Astrocyte of the spinal cord (primary cell): ENCODE measurements around the gene CTNNBL1.

Experiments
- DNase-seq: peaks from one replicate; pipeline ENCODE4 v3.0.0; 2011; ENCODE audit warnings: low read depth, low spot score
- H3K4me3 ChIP-seq: 2 replicates; pipeline ENCODE4 v1.5.1; 2011; ENCODE audit warnings: low read depth, mild to moderate bottlenecking, low read length, moderate library complexity
- in situ Hi-C: cut with HindIII; loops from 2 replicates; pipeline ENCODE4 v1.10.0; 2017; ENCODE audit warnings: low sequenced_read_pairs
- TF ChIP-seq, protein P1 (sequence below): IDR thresholded peaks from 2 replicates; pipeline ENCODE4 v1.5.1; 2012; ENCODE audit warnings: low read depth, mild to moderate bottlenecking, low read length, inconsistent platforms

Gene CTNNBL1

DNA sequence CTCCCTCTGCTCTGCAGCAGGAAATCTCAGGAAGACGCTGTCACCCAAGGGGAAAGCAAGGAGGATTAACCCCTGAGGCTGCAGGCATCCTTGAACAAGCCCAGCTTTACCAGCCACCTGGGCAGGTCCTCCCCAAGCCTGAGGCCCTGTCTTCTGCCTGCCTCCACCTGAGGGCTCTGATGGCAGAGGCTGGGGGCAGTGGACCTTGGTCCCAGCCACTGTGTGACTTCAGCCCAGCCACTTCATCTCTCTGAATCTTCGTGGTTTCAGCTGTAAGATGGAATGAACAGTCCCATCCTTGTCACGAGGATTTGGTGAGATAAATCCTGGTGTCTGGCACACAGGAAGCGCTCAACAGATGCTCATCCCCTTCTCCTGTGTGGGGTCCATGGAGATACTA lies 200.6 kb downstream of the CTNNBL1 start:
- TF ChIP-seq, protein P1, sequence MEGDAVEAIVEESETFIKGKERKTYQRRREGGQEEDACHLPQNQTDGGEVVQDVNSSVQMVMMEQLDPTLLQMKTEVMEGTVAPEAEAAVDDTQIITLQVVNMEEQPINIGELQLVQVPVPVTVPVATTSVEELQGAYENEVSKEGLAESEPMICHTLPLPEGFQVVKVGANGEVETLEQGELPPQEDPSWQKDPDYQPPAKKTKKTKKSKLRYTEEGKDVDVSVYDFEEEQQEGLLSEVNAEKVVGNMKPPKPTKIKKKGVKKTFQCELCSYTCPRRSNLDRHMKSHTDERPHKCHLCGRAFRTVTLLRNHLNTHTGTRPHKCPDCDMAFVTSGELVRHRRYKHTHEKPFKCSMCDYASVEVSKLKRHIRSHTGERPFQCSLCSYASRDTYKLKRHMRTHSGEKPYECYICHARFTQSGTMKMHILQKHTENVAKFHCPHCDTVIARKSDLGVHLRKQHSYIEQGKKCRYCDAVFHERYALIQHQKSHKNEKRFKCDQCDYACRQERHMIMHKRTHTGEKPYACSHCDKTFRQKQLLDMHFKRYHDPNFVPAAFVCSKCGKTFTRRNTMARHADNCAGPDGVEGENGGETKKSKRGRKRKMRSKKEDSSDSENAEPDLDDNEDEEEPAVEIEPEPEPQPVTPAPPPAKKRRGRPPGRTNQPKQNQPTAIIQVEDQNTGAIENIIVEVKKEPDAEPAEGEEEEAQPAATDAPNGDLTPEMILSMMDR = no peak
- H3K4me3 ChIP-seq = no peak overlapping the region
- in situ Hi-C loops = no loop called here
- DNase-seq = no peak

DNA sequence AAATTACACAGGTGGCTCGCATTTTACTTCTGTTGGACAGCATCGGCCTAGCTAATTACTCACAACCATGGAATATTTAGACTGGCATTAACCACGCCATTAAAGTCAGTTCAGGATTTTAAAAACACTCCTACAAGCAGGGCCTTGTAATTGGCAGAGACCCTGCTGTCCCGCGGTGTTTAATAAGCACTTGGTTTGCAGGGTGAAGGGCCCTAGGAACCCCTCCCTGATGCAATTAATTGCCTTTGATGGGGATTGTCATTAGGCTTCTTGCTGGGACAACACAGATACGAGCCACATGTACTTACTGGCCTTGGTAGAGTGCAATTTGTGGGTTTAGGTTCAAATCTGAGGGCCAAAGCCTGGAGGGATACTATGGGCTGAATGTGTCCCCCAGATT lies 201.3 kb downstream of the CTNNBL1 start:
- no peak for DNase-seq
- in situ Hi-C loops = no loop called here
- TF ChIP-seq, protein P1 = no peak
- no peak overlapping the region for H3K4me3 ChIP-seq

DNA sequence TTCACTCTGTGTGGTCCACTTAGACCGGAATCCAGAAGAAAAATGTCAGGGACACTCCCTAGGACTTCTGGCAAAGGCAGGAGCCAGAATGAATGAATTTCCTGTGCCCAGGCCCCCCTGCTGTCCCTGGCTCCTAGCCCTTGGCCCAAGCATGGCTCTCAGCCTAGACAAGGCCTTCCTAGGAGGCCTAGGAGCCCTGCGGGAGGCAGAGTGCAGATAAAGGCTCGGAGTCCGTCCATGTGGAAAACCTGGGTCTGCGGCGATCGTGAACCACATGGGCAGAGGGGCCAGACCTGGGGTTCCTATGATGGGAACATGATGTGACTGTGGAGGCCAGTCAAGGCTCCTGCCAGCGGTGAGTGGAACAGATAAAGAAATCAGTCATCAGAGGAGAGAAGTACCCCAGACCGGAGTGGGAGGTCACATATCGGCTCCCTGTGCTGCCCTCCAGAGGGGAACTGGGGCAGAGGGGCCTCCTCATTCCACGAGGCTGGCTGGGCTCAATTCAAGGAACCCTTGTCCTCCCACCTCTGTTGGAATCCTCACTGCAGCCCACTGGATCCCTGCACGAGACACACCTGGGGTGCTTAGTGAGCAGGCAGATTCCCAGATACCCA lies 203.2 kb downstream of the CTNNBL1 start:
- in situ Hi-C loops = no loop called here
- H3K4me3 ChIP-seq = no peak overlapping the region
- DNase-seq = peak; percentile 42
- TF ChIP-seq, protein P1 = peak; percentile 48

DNA sequence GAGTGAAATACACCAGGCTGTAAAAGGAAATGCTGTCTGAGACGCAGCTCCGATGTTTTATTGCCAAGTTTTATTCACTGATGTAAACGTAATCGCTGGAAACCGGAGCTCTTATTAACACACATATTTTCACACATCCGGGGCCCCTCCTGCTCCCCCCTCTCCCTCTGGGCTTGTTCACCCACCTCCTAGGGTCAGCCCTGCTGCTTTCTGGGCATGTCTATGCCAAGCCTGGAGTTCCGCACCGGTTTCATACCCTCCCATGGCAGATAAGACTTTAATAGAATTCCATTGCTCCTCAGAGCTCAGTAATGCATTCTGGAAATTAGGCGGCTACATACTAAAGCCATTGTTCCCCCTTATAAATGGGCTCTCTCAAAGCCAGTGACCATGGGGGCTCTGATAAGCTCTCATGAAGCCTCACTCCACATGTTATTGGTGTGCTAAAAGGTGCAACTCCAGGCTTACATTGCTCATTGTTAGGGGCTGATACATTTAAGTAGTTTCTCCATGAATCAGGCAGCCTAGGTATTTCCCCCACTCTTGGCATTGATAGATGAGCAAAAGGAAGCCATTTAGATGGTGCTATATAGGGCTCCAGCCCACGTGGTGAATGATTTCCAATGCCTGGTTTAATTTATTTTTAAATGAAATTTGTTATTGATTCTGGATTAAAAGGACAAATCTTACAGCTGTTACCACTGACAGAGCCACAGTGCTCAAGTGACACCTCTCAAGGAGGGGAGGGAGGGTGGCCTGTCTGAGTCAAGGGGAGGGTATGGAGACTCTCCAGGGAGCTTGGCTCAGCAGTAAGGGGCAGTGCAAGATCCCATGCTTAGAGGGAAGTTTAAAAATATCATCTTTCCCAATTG lies 204.6 kb downstream of the CTNNBL1 start:
- H3K4me3 ChIP-seq = no peak overlapping the region
- in situ Hi-C loops = no loop called here
- DNase-seq = no peak
- TF ChIP-seq, protein P1 = no peak

DNA sequence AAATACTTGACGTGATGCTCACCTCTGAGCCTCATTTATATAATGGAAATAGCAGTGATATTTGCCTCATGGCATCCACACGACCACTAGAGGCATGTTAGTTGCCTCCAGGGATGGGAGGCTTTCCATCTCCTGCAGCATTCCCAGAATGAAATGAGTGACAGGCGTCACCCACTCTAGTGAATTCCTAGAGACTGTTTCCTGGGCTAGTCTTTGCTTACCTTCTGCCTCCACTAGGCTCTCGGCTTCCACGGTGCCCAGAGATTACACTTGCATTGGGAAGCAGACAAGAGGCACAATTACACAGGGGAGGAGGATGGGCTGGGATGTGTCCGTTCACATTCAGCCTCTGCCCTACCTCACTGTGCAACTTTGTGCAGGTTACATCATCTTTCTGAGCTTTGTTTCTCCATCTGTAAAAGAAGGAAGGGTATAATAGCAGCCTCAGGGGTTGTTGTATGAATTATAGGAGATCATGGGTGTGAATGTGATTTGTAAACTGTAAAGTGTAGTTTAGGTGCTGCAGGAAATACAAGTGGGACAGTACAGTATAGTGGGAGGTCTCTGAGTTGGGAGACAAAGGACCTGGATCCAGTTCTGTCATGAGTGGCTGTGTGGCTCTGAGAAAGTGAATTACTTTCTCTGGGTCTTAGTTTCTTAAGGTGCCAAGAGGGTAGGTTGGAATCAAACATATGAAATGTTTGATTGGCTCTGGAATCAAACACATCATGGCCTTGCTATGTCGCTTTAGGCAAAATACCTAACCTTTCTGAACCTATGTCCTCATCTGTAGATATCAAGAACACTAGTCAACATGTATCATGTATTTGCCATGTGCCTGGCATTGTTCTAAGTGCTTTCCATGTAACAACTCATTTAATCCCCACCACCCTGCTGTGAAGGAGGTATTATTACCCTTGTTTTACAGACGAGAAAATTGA lies 205.5 kb downstream of the CTNNBL1 start:
- in situ Hi-C loops = no loop called here
- DNase-seq = no peak
- TF ChIP-seq, protein P1 = no peak
- no peak overlapping the region for H3K4me3 ChIP-seq

DNA sequence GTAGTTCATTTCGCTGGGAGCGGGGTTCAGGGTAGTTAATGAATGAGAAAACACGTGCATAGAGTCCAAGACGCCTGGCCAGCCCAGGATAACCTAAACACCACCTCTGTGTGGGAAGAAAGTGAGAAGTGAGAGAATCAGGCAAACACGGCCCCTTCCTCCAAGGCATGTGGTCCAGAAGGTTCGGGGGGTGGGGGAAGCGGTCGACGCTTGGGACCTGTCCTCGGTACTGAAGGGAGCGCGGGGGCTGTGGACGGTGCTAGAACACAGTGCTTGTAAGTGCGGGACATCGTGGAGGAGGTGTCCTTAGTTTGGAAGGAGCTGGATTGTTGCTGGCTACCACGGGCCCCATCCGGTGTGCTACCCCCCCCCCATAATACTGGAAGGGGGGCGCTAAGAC lies 207.4 kb downstream of the CTNNBL1 start:
- TF ChIP-seq, protein P1 = no peak
- no peak for DNase-seq
- no peak overlapping the region for H3K4me3 ChIP-seq
- in situ Hi-C loops = no loop called here
